ENCODE results near the gene IFT88. TPM values are rescaled to one million over a fixed set of nuclear protein-coding genes. Genes with fewer than 3 reads are reported as not detected.

The IFT88 gene
- polyA plus RNA-seq, 1 of the 3 experiments (the other 2 are of a cell fraction), result 6.2 TPM

DNA sequence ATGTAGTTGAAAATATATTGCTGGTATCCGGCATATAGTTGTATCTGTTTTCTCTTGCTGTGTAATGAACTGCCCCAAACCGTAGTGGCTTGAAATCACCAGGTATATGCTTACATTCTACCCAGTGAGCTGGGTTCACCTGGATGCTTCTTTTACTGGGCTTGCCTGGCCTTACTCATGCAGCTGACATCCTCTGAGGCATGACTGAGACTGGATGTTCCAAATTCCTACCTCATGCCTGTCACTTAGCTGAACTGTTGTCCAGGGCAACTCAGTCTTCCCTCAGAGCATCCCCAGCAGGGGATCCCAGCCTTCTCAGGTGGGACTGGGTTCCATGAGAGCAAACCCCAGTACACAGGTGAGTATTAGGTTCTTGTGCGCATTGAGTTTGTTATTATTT lies 66.8 kb downstream of the IFT88 start:
- no peak overlapping the region for H2AFZ ChIP-seq (ENCODE audit: low read depth)
- 97% methylated on average over 3 of the region's 3 CpGs for WGBS (ENCODE audit: low lambda C conversion rate)
- H3K4me1 ChIP-seq (ENCODE audit: control insufficient read depth in 1 of 2, insufficient read depth in 2 of 2, low read depth in 1 of 2, low read length in 1 of 2), result no peaks in the 10 kb centered on the region
- no peaks in the 10 kb centered on the region for H3F3A ChIP-seq (replicated peaks; ENCODE audit: insufficient read depth)
- H3K9ac ChIP-seq, result no peak overlapping the region
- TF ChIP-seq RFX5 (IDR thresholded peaks at IDR 0.05; ENCODE audit: low read length), result no peak
- TF ChIP-seq, protein P1, sequence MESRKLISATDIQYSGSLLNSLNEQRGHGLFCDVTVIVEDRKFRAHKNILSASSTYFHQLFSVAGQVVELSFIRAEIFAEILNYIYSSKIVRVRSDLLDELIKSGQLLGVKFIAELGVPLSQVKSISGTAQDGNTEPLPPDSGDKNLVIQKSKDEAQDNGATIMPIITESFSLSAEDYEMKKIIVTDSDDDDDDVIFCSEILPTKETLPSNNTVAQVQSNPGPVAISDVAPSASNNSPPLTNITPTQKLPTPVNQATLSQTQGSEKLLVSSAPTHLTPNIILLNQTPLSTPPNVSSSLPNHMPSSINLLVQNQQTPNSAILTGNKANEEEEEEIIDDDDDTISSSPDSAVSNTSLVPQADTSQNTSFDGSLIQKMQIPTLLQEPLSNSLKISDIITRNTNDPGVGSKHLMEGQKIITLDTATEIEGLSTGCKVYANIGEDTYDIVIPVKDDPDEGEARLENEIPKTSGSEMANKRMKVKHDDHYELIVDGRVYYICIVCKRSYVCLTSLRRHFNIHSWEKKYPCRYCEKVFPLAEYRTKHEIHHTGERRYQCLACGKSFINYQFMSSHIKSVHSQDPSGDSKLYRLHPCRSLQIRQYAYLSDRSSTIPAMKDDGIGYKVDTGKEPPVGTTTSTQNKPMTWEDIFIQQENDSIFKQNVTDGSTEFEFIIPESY (IDR thresholded peaks at IDR 0.05; ENCODE audit: borderline replicate concordance, low read depth), result no peak
- TF ChIP-seq, protein P2, sequence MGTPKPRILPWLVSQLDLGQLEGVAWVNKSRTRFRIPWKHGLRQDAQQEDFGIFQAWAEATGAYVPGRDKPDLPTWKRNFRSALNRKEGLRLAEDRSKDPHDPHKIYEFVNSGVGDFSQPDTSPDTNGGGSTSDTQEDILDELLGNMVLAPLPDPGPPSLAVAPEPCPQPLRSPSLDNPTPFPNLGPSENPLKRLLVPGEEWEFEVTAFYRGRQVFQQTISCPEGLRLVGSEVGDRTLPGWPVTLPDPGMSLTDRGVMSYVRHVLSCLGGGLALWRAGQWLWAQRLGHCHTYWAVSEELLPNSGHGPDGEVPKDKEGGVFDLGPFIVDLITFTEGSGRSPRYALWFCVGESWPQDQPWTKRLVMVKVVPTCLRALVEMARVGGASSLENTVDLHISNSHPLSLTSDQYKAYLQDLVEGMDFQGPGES (IDR thresholded peaks at IDR 0.05; ENCODE audit: low read depth, low read length), result no peak
- no peak for TF ChIP-seq TAF1 (IDR thresholded peaks at IDR 0.05; ENCODE audit: borderline replicate concordance, low read depth, low read length)
- no peak for TF ChIP-seq SMC3 (IDR thresholded peaks at IDR 0.05; ENCODE audit: low read depth, low read length)
- TF ChIP-seq, protein P3, sequence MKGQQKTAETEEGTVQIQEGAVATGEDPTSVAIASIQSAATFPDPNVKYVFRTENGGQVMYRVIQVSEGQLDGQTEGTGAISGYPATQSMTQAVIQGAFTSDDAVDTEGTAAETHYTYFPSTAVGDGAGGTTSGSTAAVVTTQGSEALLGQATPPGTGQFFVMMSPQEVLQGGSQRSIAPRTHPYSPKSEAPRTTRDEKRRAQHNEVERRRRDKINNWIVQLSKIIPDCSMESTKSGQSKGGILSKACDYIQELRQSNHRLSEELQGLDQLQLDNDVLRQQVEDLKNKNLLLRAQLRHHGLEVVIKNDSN (IDR thresholded peaks at IDR 0.05; ENCODE audit: borderline replicate concordance, low read depth), result no peak
- no peak for TF ChIP-seq FOXM1 (IDR thresholded peaks at IDR 0.05; ENCODE audit: low read depth)
- no peak for TF ChIP-seq POLR2AphosphoS5 (IDR thresholded peaks at IDR 0.05; ENCODE audit: low read depth, low read length)
- TF ChIP-seq RXRA (IDR thresholded peaks at IDR 0.05; ENCODE audit: borderline replicate concordance, low read depth), result no peak
- TF ChIP-seq ELF1 (IDR thresholded peaks at IDR 0.05), result no peak
- no peak for TF ChIP-seq RCOR1 (IDR thresholded peaks at IDR 0.05; ENCODE audit: low read length)
- TF ChIP-seq TEAD4 (IDR thresholded peaks at IDR 0.05; ENCODE audit: borderline replicate concordance, insufficient read depth), result no peak
- no peak for TF ChIP-seq NFIC (IDR thresholded peaks at IDR 0.05; ENCODE audit: borderline replicate concordance)
- no peak for TF ChIP-seq MEF2A (IDR thresholded peaks at IDR 0.05; ENCODE audit: borderline replicate concordance, low read depth)
- no peak for TF ChIP-seq JUND (IDR thresholded peaks at IDR 0.05)
- TF ChIP-seq, protein P4, sequence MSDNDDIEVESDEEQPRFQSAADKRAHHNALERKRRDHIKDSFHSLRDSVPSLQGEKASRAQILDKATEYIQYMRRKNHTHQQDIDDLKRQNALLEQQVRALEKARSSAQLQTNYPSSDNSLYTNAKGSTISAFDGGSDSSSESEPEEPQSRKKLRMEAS (IDR thresholded peaks at IDR 0.05; ENCODE audit: low read depth), result no peak
- no peak overlapping the region for H3K4me2 ChIP-seq
- CTCF ChIA-PET, result no interaction called here
- H3K36me3 ChIP-seq (replicated peaks in 1 of 2; ENCODE audit: control insufficient read depth in 1 of 2, insufficient read depth in 2 of 2, low read length in 1 of 2), result peaks cover 6 to 13% of the 10 kb centered on the region in 2 experiments
- H3K79me2 ChIP-seq (ENCODE audit: insufficient read depth), result no peaks in the 10 kb centered on the region
- H3K9me2 ChIP-seq, result no peaks in the 10 kb centered on the region
- DNase-seq, result no peak
- H3K27me3 ChIP-seq (ENCODE audit: insufficient read depth), result no peaks in the 10 kb centered on the region
- no peaks in the 10 kb centered on the region for H3K9me3 ChIP-seq
- POLR2A ChIA-PET, result no interaction called here
- H3K4me3 ChIP-seq (ENCODE audit: low read depth in 2 of 2, low read length in 1 of 2), result no peak overlapping the region
- H4K20me1 ChIP-seq (ENCODE audit: insufficient read depth), result no peaks in the 10 kb centered on the region
- no peak overlapping the region for H3K27ac ChIP-seq (ENCODE audit: low read depth in 2 of 2, low read length in 1 of 2)

DNA sequence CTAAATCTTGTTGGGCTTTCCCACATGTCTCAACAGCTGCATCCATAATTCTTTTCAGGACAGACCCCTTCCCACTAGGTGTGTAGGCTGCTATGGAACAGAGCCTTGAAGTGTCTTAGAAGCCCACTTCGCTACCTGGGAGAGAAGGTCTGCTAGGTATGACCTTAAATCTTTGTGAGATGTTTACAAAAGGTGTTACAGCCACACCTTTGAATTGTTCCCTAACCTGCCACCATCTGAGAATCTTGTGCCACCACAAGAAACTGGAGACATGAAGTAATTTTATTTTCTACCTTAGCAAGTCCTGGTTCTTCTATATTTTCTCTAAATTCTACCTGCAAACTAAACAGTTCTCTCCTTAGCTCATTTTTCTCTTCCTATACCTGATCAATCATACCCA lies 69.1 kb downstream of the IFT88 start:
- no peak overlapping the region for H3K4me3 ChIP-seq (ENCODE audit: low read depth in 2 of 2, low read length in 1 of 2)
- no peak overlapping the region for H3K27ac ChIP-seq (ENCODE audit: low read depth in 2 of 2, low read length in 1 of 2)
- no peak overlapping the region for H3K9ac ChIP-seq
- H2AFZ ChIP-seq (ENCODE audit: low read depth), result no peak overlapping the region
- H3K27me3 ChIP-seq (ENCODE audit: insufficient read depth), result no peaks in the 10 kb centered on the region
- H3K9me2 ChIP-seq, result no peaks in the 10 kb centered on the region
- no peaks in the 10 kb centered on the region for H3F3A ChIP-seq (replicated peaks; ENCODE audit: insufficient read depth)
- ChIA-PET POLR2A (no interaction called here), CTCF (no interaction called here)
- TF ChIP-seq MEF2A (IDR thresholded peaks at IDR 0.05; ENCODE audit: borderline replicate concordance, low read depth) (no peak), POLR2AphosphoS5 (IDR thresholded peaks at IDR 0.05; ENCODE audit: low read depth, low read length) (no peak), SMC3 (IDR thresholded peaks at IDR 0.05; ENCODE audit: low read depth, low read length) (no peak), CHD2 (IDR thresholded peaks at IDR 0.05; ENCODE audit: low read length, partially characterized antibody) (no peak), RFX5 (IDR thresholded peaks at IDR 0.05; ENCODE audit: low read length) (no peak)
- TF ChIP-seq, protein P5, sequence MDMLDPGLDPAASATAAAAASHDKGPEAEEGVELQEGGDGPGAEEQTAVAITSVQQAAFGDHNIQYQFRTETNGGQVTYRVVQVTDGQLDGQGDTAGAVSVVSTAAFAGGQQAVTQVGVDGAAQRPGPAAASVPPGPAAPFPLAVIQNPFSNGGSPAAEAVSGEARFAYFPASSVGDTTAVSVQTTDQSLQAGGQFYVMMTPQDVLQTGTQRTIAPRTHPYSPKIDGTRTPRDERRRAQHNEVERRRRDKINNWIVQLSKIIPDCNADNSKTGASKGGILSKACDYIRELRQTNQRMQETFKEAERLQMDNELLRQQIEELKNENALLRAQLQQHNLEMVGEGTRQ (IDR thresholded peaks at IDR 0.05; ENCODE audit: borderline replicate concordance, low read depth, low read length), result no peak
- H3K9me3 ChIP-seq, result no peaks in the 10 kb centered on the region
- no peak overlapping the region for H3K4me2 ChIP-seq
- no peak for DNase-seq
- WGBS (ENCODE audit: low lambda C conversion rate), result 100% methylated on average over 1 of the region's 1 CpG
- peaks cover 3 to 5% of the 10 kb centered on the region in 2 experiments for H3K36me3 ChIP-seq (replicated peaks in 1 of 2; ENCODE audit: control insufficient read depth in 1 of 2, insufficient read depth in 2 of 2, low read length in 1 of 2)
- no peaks in the 10 kb centered on the region for H4K20me1 ChIP-seq (ENCODE audit: insufficient read depth)
- no peaks in the 10 kb centered on the region for H3K4me1 ChIP-seq (ENCODE audit: control insufficient read depth in 1 of 2, insufficient read depth in 2 of 2, low read depth in 1 of 2, low read length in 1 of 2)
- no peaks in the 10 kb centered on the region for H3K79me2 ChIP-seq (ENCODE audit: insufficient read depth)
